HEK293 (cell line): Measurements from ENCODE around the gene HOXB9.
A peak's percentile ranks its signal among the peaks of the same experiment; 100 is the strongest.

ENCODE experiments used
- BCL11B ChIP-seq: fragments of 450-650 bp; formaldehyde crosslinking; IDR thresholded peaks from 2 replicates; pipeline ENCODE4 v1.5.1; 2016; ENCODE audit warnings: low read depth, missing biosample characterization, missing genetic modification characterization
- GFI1B ChIP-seq: fragments of 450-650 bp; formaldehyde crosslinking; IDR thresholded peaks from 2 replicates; pipeline ENCODE4 v1.5.1; 2016; ENCODE audit warnings: missing biosample characterization, missing genetic modification characterization
- GLI4 ChIP-seq: fragments of 450-650 bp; formaldehyde crosslinking; IDR thresholded peaks from 2 replicates; pipeline ENCODE4 v1.5.1; 2016; ENCODE audit warnings: missing biosample characterization, missing genetic modification characterization
- GLIS2 ChIP-seq: fragments of 450-650 bp; formaldehyde crosslinking; IDR thresholded peaks from 2 replicates; pipeline ENCODE4 v1.5.1; 2016; ENCODE audit warnings: missing biosample characterization, missing genetic modification characterization
- HOXA7 ChIP-seq: sonication (generic); formaldehyde crosslinking; IDR thresholded peaks from 2 replicates; pipeline ENCODE4 v1.8.1; 2022; ENCODE audit warnings: missing genetic modification reagents, borderline replicate concordance
- HOXD13 ChIP-seq: sonication (generic); formaldehyde crosslinking; IDR thresholded peaks from 2 replicates; pipeline ENCODE4 v1.8.0; 2022; ENCODE audit warnings: missing genetic modification reagents, borderline replicate concordance
- MEIS1 ChIP-seq: sonication (generic); formaldehyde crosslinking; IDR thresholded peaks from 2 replicates; pipeline ENCODE4 v1.8.1; 2022; ENCODE audit warnings: missing genetic modification reagents, mild to moderate bottlenecking, borderline replicate concordance
- MYNN ChIP-seq: fragments of 450-650 bp; formaldehyde crosslinking; IDR thresholded peaks from 2 replicates; pipeline ENCODE4 v1.5.1; 2016; ENCODE audit warnings: missing biosample characterization, missing genetic modification characterization, borderline replicate concordance
- MZF1 ChIP-seq: fragments of 450-650 bp; formaldehyde crosslinking; IDR thresholded peaks from 2 replicates; pipeline ENCODE4 v1.5.1; 2017; ENCODE audit warnings: missing biosample characterization, missing genetic modification characterization, borderline replicate concordance
- RBAK ChIP-seq: fragments of 450-650 bp; formaldehyde crosslinking; IDR thresholded peaks from 2 replicates; pipeline ENCODE4 v1.5.1; 2016; ENCODE audit warnings: missing biosample characterization, missing genetic modification characterization
- ZBTB10 ChIP-seq: fragments of 450-650 bp; formaldehyde crosslinking; IDR thresholded peaks from 2 replicates; pipeline ENCODE4 v1.5.1; 2016; ENCODE audit warnings: missing biosample characterization, missing genetic modification characterization
- ZBTB48 ChIP-seq: fragments of 450-650 bp; formaldehyde crosslinking; IDR thresholded peaks from 2 replicates; pipeline ENCODE4 v1.5.1; 2016; ENCODE audit warnings: missing biosample characterization, missing genetic modification characterization
- ZBTB7A ChIP-seq: fragments of 450-650 bp; formaldehyde crosslinking; IDR thresholded peaks from 2 replicates; pipeline ENCODE4 v1.5.1; 2016; ENCODE audit warnings: low read depth, missing biosample characterization, missing genetic modification characterization
- ZFP37 ChIP-seq: fragments of 450-650 bp; formaldehyde crosslinking; IDR thresholded peaks from 2 replicates; pipeline ENCODE4 v1.5.1; 2016; ENCODE audit warnings: missing biosample characterization, missing genetic modification characterization
- ZNF10 ChIP-seq: fragments of 450-650 bp; formaldehyde crosslinking; IDR thresholded peaks from 2 replicates; pipeline ENCODE4 v1.5.1; 2017; ENCODE audit warnings: missing biosample characterization, missing genetic modification characterization
- ZNF138 ChIP-seq: fragments of 450-650 bp; formaldehyde crosslinking; IDR thresholded peaks from 2 replicates; pipeline ENCODE4 v1.5.1; 2016; ENCODE audit warnings: missing biosample characterization, missing genetic modification characterization, borderline replicate concordance
- ZNF157 ChIP-seq: fragments of 450-650 bp; formaldehyde crosslinking; IDR thresholded peaks from 2 replicates; pipeline ENCODE4 v1.5.1; 2016; ENCODE audit warnings: missing biosample characterization, missing genetic modification characterization
- ZNF175 ChIP-seq: fragments of 450-650 bp; formaldehyde crosslinking; IDR thresholded peaks from 2 replicates; pipeline ENCODE4 v1.5.1; 2016; ENCODE audit warnings: missing biosample characterization, missing genetic modification characterization
- ZNF266 ChIP-seq: fragments of 450-650 bp; formaldehyde crosslinking; IDR thresholded peaks from 2 replicates; pipeline ENCODE4 v1.5.1; 2016; ENCODE audit warnings: missing biosample characterization, missing genetic modification characterization, low read depth
- ZNF350 ChIP-seq: fragments of 450-650 bp; formaldehyde crosslinking; IDR thresholded peaks from 2 replicates; pipeline ENCODE4 v1.5.0; 2017; ENCODE audit warnings: missing biosample characterization, mild to moderate bottlenecking, missing genetic modification characterization
- ZNF433 ChIP-seq: fragments of 450-650 bp; formaldehyde crosslinking; IDR thresholded peaks from 2 replicates; pipeline ENCODE4 v1.5.1; 2016; ENCODE audit warnings: missing biosample characterization, missing genetic modification characterization, low read depth
- ZNF501 ChIP-seq: fragments of 450-650 bp; formaldehyde crosslinking; IDR thresholded peaks from 2 replicates; pipeline ENCODE4 v1.5.1; 2016; ENCODE audit warnings: missing biosample characterization, missing genetic modification characterization
- ZNF529 ChIP-seq: fragments of 450-650 bp; formaldehyde crosslinking; IDR thresholded peaks from 2 replicates; pipeline ENCODE4 v1.5.1; 2017; ENCODE audit warnings: missing genetic modification characterization, missing biosample characterization; ENCODE audit not compliant: insufficient replicate concordance
- ZNF555 ChIP-seq: fragments of 450-650 bp; formaldehyde crosslinking; conservative IDR thresholded peaks from 2 replicates; pipeline ENCODE4 v1.5.1; 2017; ENCODE audit warnings: missing biosample characterization, mild to moderate bottlenecking, missing genetic modification characterization, inconsistent platforms
- ZNF561 ChIP-seq: fragments of 450-650 bp; IDR thresholded peaks from 2 replicates; pipeline ENCODE4 v1.5.1; 2018; ENCODE audit warnings: missing biosample characterization, missing genetic modification characterization, borderline replicate concordance
- ZNF580 ChIP-seq: fragments of 450-650 bp; formaldehyde crosslinking; IDR thresholded peaks from 2 replicates; pipeline ENCODE4 v1.5.1; 2016; ENCODE audit warnings: missing biosample characterization, missing genetic modification characterization
- ZNF621 ChIP-seq: fragments of 450-650 bp; formaldehyde crosslinking; IDR thresholded peaks from 2 replicates; pipeline ENCODE4 v1.5.1; 2017; ENCODE audit warnings: missing biosample characterization, missing genetic modification characterization
- ZNF629 ChIP-seq: fragments of 450-650 bp; formaldehyde crosslinking; IDR thresholded peaks from 2 replicates; pipeline ENCODE4 v1.5.1; 2017; ENCODE audit warnings: missing biosample characterization, missing genetic modification characterization
- ZNF670 ChIP-seq: fragments of 450-650 bp; formaldehyde crosslinking; IDR thresholded peaks from 2 replicates; pipeline ENCODE4 v1.5.1; 2016; ENCODE audit warnings: missing biosample characterization, missing genetic modification characterization, low read depth
- ZNF707 ChIP-seq: fragments of 450-650 bp; formaldehyde crosslinking; IDR thresholded peaks from 2 replicates; pipeline ENCODE4 v1.5.1; 2016; ENCODE audit warnings: missing biosample characterization, missing genetic modification characterization
- ZNF747 ChIP-seq: fragments of 450-650 bp; formaldehyde crosslinking; IDR thresholded peaks from 2 replicates; pipeline ENCODE4 v1.5.1; 2016; ENCODE audit warnings: missing biosample characterization, missing genetic modification characterization
- ZNF843 ChIP-seq: fragments of 450-650 bp; formaldehyde crosslinking; IDR thresholded peaks from 2 replicates; pipeline ENCODE4 v1.5.1; 2016; ENCODE audit warnings: missing biosample characterization, missing genetic modification characterization
- ZSCAN23 ChIP-seq: fragments of 450-650 bp; formaldehyde crosslinking; IDR thresholded peaks from 2 replicates; pipeline ENCODE4 v1.5.1; 2016; ENCODE audit warnings: missing biosample characterization, missing genetic modification characterization
- TF ChIP-seq, protein P1 (sequence below): fragments of 450-650 bp; formaldehyde crosslinking; IDR thresholded peaks from 2 replicates; pipeline ENCODE4 v1.5.1; 2016; ENCODE audit warnings: missing biosample characterization, missing genetic modification characterization
- TF ChIP-seq, protein P2 (sequence below): sonication (generic); formaldehyde crosslinking; IDR thresholded peaks from 2 replicates; pipeline ENCODE4 v1.8.1; 2022; ENCODE audit warnings: mild to moderate bottlenecking, moderate library complexity, missing genetic modification reagents

Gene HOXB9

GRCh38 chr17:48576479-48577309 is 49.5 kb downstream of the HOXB9 start (continued):
- TF ChIP-seq ZNF629 (tag by site-specific recombination) (no peak; the same call in 1 of the 2 replicates), ZNF747 (tag by site-specific recombination) (no peak), ZNF266 (no peak), ZNF670 (no peak), ZNF350 (no peak), ZNF175 (tag by site-specific recombination) (no peak), GFI1B (tag by site-specific recombination) (no peak), ZNF561 (tag by site-specific recombination) (no peak), ZNF621 (no peak), ZNF138 (no peak), ZNF555 (tag by site-specific recombination) (no peak), ZSCAN23 (no peak), ZNF10 (tag by site-specific recombination) (peak; percentile 49; the same call in 1 of the 2 replicates), GLI4 (tag by site-specific recombination) (no peak), MZF1 (tag by site-specific recombination) (no peak), ZNF580 (tag by site-specific recombination) (no peak), GLIS2 (peak; percentile 68), ZBTB10 (tag by site-specific recombination) (no peak), ZNF157 (tag by site-specific recombination) (no peak), ZNF843 (no peak), ZNF529 (no peak), ZBTB48 (no peak), ZNF707 (no peak), ZBTB7A (no peak), HOXA7 (CRISPR knock-in tag) (no peak), RBAK (tag by site-specific recombination) (no peak), MEIS1 (CRISPR knock-in tag) (no peak), BCL11B (no peak), ZNF433 (tag by site-specific recombination) (no peak), HOXD13 (CRISPR knock-in tag) (no peak), ZNF501 (tag by site-specific recombination) (no peak), MYNN (tag by site-specific recombination) (no peak), ZFP37 (tag by site-specific recombination) (no peak)
- TF ChIP-seq, protein P1, sequence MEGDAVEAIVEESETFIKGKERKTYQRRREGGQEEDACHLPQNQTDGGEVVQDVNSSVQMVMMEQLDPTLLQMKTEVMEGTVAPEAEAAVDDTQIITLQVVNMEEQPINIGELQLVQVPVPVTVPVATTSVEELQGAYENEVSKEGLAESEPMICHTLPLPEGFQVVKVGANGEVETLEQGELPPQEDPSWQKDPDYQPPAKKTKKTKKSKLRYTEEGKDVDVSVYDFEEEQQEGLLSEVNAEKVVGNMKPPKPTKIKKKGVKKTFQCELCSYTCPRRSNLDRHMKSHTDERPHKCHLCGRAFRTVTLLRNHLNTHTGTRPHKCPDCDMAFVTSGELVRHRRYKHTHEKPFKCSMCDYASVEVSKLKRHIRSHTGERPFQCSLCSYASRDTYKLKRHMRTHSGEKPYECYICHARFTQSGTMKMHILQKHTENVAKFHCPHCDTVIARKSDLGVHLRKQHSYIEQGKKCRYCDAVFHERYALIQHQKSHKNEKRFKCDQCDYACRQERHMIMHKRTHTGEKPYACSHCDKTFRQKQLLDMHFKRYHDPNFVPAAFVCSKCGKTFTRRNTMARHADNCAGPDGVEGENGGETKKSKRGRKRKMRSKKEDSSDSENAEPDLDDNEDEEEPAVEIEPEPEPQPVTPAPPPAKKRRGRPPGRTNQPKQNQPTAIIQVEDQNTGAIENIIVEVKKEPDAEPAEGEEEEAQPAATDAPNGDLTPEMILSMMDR (tag by site-specific recombination): no peak
- TF ChIP-seq, protein P2, sequence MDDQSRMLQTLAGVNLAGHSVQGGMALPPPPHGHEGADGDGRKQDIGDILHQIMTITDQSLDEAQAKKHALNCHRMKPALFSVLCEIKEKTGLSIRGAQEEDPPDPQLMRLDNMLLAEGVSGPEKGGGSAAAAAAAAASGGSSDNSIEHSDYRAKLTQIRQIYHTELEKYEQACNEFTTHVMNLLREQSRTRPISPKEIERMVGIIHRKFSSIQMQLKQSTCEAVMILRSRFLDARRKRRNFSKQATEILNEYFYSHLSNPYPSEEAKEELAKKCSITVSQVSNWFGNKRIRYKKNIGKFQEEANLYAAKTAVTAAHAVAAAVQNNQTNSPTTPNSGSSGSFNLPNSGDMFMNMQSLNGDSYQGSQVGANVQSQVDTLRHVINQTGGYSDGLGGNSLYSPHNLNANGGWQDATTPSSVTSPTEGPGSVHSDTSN (CRISPR knock-in tag): no peak
